OCI-LY3 (cell line): ENCODE measurements around the gene MYL11.
A peak's percentile ranks its signal among the peaks of the same experiment; 100 is the strongest.

Experiments
- H2AFZ ChIP-seq: fragments of 200-600, 300-600 bp; shearing (Covaris generic); 2 replicates; pipeline ENCODE4 v1.6.0; 2014; ENCODE audit warnings: antibody characterized with exemption, low read depth, low read length
- H3K27ac ChIP-seq: fragments of 200-600, 300-600 bp; sonication (generic); 2 replicates; pipeline ENCODE4 v1.5.1; 2014; ENCODE audit warnings: mild to moderate bottlenecking, low read length, moderate library complexity, mixed read lengths
- H3K27me3 ChIP-seq: fragments of 200-600, 300-600 bp; sonication (generic); 2 replicates; pipeline ENCODE4 v1.6.1; 2014; ENCODE audit warnings: low read depth, low read length, mixed read lengths
- H3K36me3 ChIP-seq: fragments of 200-600, 300-600 bp; sonication (generic); replicated peaks from 2 replicates; pipeline ENCODE3; 2014; ENCODE audit warnings: low read depth, low read length, mixed read lengths
- H3K4me1 ChIP-seq: fragments of 300-600, 200-600 bp; sonication (generic); 2 replicates; pipeline ENCODE4 v1.6.1; 2014; ENCODE audit warnings: low read length, mixed read lengths
- H3K4me2 ChIP-seq: fragments of 200-600, 300-600 bp; sonication (generic); 2 replicates; pipeline ENCODE4 v1.6.1; 2014; ENCODE audit warnings: low read length, mixed read lengths
- H3K4me3 ChIP-seq: fragments of 300-600, 200-600 bp; sonication (generic); 2 replicates; pipeline ENCODE4 v1.5.1; 2014; ENCODE audit warnings: antibody characterized with exemption, mild to moderate bottlenecking, low read length, moderate library complexity
- H3K79me2 ChIP-seq: fragments of 300-600, 200-600 bp; shearing (Covaris generic); 2 replicates; pipeline ENCODE4 v1.6.1; 2014; ENCODE audit warnings: mild to moderate bottlenecking, low read length, mixed read lengths
- H3K9ac ChIP-seq: fragments of 300-600, 200-600 bp; shearing (Covaris generic); 2 replicates; pipeline ENCODE4 v1.6.0; 2014; ENCODE audit warnings: mild to moderate bottlenecking, low read length, moderate library complexity
- H3K9me3 ChIP-seq: fragments of 200-600, 300-600 bp; shearing (Covaris generic); 2 replicates; pipeline ENCODE4 v1.6.1; 2014; ENCODE audit warnings: low read length, mixed read lengths; ENCODE audit not compliant: insufficient read depth
- H4K20me1 ChIP-seq: fragments of 200-600, 300-600 bp; sonication (generic); 2 replicates; pipeline ENCODE4 v1.6.1; 2016; ENCODE audit warnings: low read length, mixed read lengths; ENCODE audit not compliant: insufficient read depth
- EZH2phosphoT487 ChIP-seq: fragments of 200-600 bp; shearing (Covaris generic); IDR thresholded peaks from 2 replicates; pipeline ENCODE4 v1.6.1; 2018; ENCODE audit warnings: antibody characterized with exemption, mixed run types, low read depth
- TF ChIP-seq, protein P1 (sequence below): fragments of 200-600, 300-600 bp; sonication (generic); IDR thresholded peaks from 2 replicates; pipeline ENCODE4 v1.5.1; 2014; ENCODE audit warnings: antibody characterized with exemption, low read length, low read depth

MYL11 gene

DNA sequence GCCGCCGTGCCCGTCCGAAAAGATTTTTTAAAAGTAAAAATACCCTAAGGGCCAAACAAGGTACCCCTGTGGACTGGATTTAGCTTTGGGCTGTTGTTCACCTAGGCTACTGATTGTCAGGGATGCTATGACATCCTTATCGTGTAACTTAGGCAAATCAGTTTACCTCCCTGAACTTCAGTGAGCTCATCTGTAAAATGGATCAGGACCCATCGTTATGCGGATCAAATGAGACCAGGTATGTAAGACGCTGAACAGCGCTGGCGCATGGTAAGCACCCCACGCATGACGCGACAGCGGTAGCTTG is 32.1 kb downstream of the MYL11 start:
- Histone ChIP-seq H2AFZ (peak overlapping the region; percentile 83), H3K4me3 (peak overlapping the region; percentile 94), H3K9me3 (no peaks in the 10 kb centered on the region), H3K27ac (no peak overlapping the region), H3K27me3 (no peaks in the 10 kb centered on the region), H3K4me1 (peaks cover 19% of the 10 kb centered on the region), H3K4me2 (peak overlapping the region; percentile 92), H3K9ac (peak overlapping the region; percentile 70), H3K36me3 (peaks cover 6% of the 10 kb centered on the region), H4K20me1 (no peaks in the 10 kb centered on the region), H3K79me2 (peaks cover 8% of the 10 kb centered on the region; the same call in 1 of the 2 replicates)
- TF ChIP-seq EZH2phosphoT487 = no peak
- TF ChIP-seq, protein P1, sequence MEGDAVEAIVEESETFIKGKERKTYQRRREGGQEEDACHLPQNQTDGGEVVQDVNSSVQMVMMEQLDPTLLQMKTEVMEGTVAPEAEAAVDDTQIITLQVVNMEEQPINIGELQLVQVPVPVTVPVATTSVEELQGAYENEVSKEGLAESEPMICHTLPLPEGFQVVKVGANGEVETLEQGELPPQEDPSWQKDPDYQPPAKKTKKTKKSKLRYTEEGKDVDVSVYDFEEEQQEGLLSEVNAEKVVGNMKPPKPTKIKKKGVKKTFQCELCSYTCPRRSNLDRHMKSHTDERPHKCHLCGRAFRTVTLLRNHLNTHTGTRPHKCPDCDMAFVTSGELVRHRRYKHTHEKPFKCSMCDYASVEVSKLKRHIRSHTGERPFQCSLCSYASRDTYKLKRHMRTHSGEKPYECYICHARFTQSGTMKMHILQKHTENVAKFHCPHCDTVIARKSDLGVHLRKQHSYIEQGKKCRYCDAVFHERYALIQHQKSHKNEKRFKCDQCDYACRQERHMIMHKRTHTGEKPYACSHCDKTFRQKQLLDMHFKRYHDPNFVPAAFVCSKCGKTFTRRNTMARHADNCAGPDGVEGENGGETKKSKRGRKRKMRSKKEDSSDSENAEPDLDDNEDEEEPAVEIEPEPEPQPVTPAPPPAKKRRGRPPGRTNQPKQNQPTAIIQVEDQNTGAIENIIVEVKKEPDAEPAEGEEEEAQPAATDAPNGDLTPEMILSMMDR = no peak

DNA sequence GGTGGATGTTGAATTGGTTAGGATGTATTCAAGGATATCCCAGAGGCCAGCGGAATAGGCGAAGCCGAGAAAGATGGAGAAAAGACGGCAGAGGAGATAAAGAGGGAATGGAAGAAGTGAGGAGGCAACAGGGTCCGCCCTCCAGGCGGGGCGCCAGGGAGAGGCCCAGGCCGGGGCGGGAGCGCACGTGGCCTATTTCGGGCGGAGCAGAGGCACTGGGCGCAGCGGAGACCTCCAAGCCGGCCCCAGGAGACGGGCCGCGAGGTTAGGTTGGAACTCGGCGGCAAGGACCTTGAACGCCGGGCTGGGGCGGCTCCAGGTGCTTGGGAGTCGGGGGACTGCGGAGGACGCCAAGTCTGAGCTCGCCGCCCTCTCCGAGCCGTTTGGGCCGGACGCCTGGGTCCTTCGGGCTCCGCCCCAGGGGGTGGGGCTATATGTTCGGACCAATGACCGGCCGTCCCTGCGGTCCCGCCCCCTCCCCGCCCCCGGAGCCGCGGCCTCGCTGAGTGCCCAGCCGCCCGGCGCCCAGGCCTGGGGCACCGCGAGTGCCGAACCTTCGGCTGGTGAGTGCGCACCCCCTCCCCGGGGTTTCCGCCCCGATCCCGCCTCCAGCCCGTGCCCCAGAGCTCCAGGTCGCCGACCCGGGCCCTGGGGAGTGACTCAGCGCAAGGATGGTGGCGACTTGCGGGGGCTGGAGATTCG is 32.7 kb downstream of the MYL11 start, which contains the start of gene ZNF771:
Gene ZNF771, plus strand, starts transcription at position 505 of the 702 bp plus-strand sequence. CDS start 448 bp downstream, outside the sequence.
- peaks cover 19% of the 10 kb centered on the region for H3K4me1 ChIP-seq
- no peaks in the 10 kb centered on the region for H3K9me3 ChIP-seq
- no peaks in the 10 kb centered on the region for H4K20me1 ChIP-seq
- H3K36me3 ChIP-seq = peaks cover 9% of the 10 kb centered on the region
- H3K27me3 ChIP-seq = no peaks in the 10 kb centered on the region
- H3K4me2 ChIP-seq = peak within 1 kb of the TSS; percentile 92
- peaks cover 8% of the 10 kb centered on the region; the same call in 1 of the 2 replicates for H3K79me2 ChIP-seq
- H3K4me3 ChIP-seq = peak within 1 kb of the TSS; percentile 94
- H3K9ac ChIP-seq = peak within 1 kb of the TSS; percentile 84
- no peak for TF ChIP-seq EZH2phosphoT487
- TF ChIP-seq, protein P1 = no peak; the same call in 1 of the 2 replicates
- H3K27ac ChIP-seq = peak within 1 kb of the TSS; percentile 15; the same call in 1 of the 2 replicates
- H2AFZ ChIP-seq = peak within 1 kb of the TSS; percentile 83

DNA sequence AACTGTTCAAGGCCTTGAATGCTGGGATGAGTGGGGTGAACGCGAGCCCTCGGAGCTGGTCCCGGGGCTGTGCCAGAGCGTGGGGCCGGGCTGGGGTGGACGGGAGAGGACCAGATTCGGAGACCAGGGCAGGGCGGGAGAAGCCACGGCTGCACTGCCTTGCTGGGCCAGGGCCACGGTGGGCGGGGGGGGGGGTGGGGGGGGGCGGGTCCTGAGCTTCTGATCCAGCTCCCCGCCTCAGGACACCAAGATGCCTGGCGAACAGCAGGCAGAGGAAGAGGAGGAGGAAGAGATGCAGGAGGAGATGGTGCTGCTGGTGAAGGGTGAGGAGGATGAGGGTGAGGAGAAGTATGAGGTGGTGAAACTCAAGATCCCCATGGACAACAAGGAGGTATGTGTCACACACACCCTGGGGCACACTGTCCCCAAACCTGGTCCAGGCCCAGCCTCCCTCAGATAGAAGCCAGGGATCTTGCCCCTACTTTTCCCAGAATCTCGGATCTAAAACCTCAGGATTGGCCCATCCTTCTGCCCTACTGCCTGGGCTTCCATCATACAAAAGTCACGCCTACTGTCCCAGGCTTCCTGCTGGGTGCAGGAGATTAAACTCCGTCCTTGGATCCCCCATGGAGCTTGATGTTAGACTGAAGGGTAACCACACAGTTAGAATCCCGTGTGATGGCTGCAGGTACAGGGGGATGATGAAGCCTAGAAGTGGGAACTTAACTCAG is 33.4 kb downstream of the MYL11 start:
- peak overlapping the region; percentile 79 for H3K4me2 ChIP-seq
- H3K36me3 ChIP-seq = peaks cover 10% of the 10 kb centered on the region
- no peak overlapping the region; the same call in 1 of the 2 replicates for H3K27ac ChIP-seq
- H3K9me3 ChIP-seq = no peaks in the 10 kb centered on the region
- TF ChIP-seq, protein P1 = no peak
- no peak for TF ChIP-seq EZH2phosphoT487
- no peaks in the 10 kb centered on the region for H4K20me1 ChIP-seq
- H2AFZ ChIP-seq = no peak overlapping the region
- peak overlapping the region; percentile 84 for H3K9ac ChIP-seq
- H3K27me3 ChIP-seq = no peaks in the 10 kb centered on the region
- peaks cover 8% of the 10 kb centered on the region; the same call in 1 of the 2 replicates for H3K79me2 ChIP-seq
- H3K4me3 ChIP-seq = peak overlapping the region; percentile 94
- peaks cover 22% of the 10 kb centered on the region for H3K4me1 ChIP-seq
